GM12878 (cell line): Measurements from ENCODE around the gene STAB2. TPM values are rescaled to one million over a fixed set of nuclear protein-coding genes. Genes with fewer than 3 reads are reported as not detected.

ENCODE experiments used
- ATAC-seq: fragments of 200-7000 bp; cut with Tn5 transposase; 3 replicates; pipeline ENCODE4 v1.9.1; 2020; ENCODE audit warnings: mild to moderate bottlenecking, moderate library complexity
- BruUV-seq: library from RNA; stranded (reverse); fragments of 400-500 nt; replicated peaks from 2 replicates; lab custom pipeline; 2021; lab: Mats Ljungman, UMichigan
- CTCF ChIA-PET: fragments of 300-600 bp; sonication (Branson Sonifier 250); formaldehyde crosslinking; extraction: SDS; loops from one replicate; lab custom pipeline; 2021; ENCODE audit warnings: inconsistent platforms; lab: Yijun Ruan, JAX
- POLR2A ChIA-PET: fragments of 350-600 bp; formaldehyde crosslinking; extraction: SDS; loops from one replicate; lab custom pipeline; 2021; ENCODE audit warnings: inconsistent platforms; lab: Charles Lee
- RAD21 ChIA-PET: fragments of 300-600 bp; sonication (Branson Sonifier 250); formaldehyde crosslinking; loops from one replicate; lab custom pipeline; 2023; ENCODE audit warnings: antibody characterized with exemption; ENCODE audit not compliant: unreplicated experiment; lab: Charles Lee
- SMC1A ChIA-PET: fragments of 300-600 bp; sonication (Branson Sonifier 250); formaldehyde crosslinking; loops from one replicate; lab custom pipeline; 2023; ENCODE audit not compliant: unreplicated experiment, uncharacterized antibody; lab: Charles Lee
- DNase-seq: peaks from one replicate; pipeline ENCODE4 v3.0.0-alpha.2; 2011; ENCODE audit warnings: low read depth, low spot score
- FAIRE-seq: peaks from 3 replicates; lab custom pipeline; 2011; peaks lifted over from hg19 to GRCh38; lab: Jason Lieb, UNC
- H2AFZ ChIP-seq: 2 replicates; pipeline ENCODE4 v1.6.0; 2011; ENCODE audit warnings: low read depth, low read length, control low read depth; ENCODE audit not compliant: control insufficient read depth
- H3K27ac ChIP-seq: 2 replicates; pipeline ENCODE4 v1.5.1; 2011; ENCODE audit warnings: control low read depth; ENCODE audit not compliant: control insufficient read depth, insufficient read depth
- H3K27me3 ChIP-seq, 2 experiments: replicated peaks in 1 of 2; 2 replicates each; pipeline versions ENCODE4 v1.6.0 to v1.6.1; 2011; ENCODE audit warnings: low read length in 1 of 2; ENCODE audit not compliant: control insufficient read depth in 2 of 2, insufficient read depth in 2 of 2
- H3K36me3 ChIP-seq, 2 experiments: 2 replicates each; pipeline ENCODE4 v1.5.1; 2011; ENCODE audit warnings: low read length in 1 of 2; ENCODE audit not compliant: control insufficient read depth in 2 of 2, insufficient read depth in 2 of 2
- H3K4me1 ChIP-seq: 2 replicates; pipeline ENCODE4 v1.6.1; 2011; ENCODE audit warnings: mild to moderate bottlenecking, low read length, moderate library complexity, mixed read lengths; ENCODE audit not compliant: control insufficient read depth, insufficient read depth
- H3K4me2 ChIP-seq: 2 replicates; pipeline ENCODE4 v1.6.0; 2011; ENCODE audit warnings: control low read depth; ENCODE audit not compliant: control insufficient read depth, insufficient read depth
- H3K4me3 ChIP-seq: fragments of 200-600 bp; sonication (generic); 2 replicates; pipeline ENCODE4 v1.5.1; 2016
- H3K79me2 ChIP-seq: 2 replicates; pipeline ENCODE4 v1.6.0; 2011; ENCODE audit warnings: low read length; ENCODE audit not compliant: control insufficient read depth, insufficient read depth
- H3K9ac ChIP-seq: 2 replicates; pipeline ENCODE4 v1.8.0; 2011; ENCODE audit warnings: low read length, control low read depth, mixed read lengths; ENCODE audit not compliant: control insufficient read depth, insufficient read depth
- H3K9me3 ChIP-seq: replicated peaks from 3 replicates; pipeline ENCODE4 v1.5.1; 2011; ENCODE audit warnings: mild to moderate bottlenecking, low read length; ENCODE audit not compliant: control insufficient read depth, insufficient read depth
- H4K20me1 ChIP-seq: 2 replicates; pipeline ENCODE4 v1.6.0; 2011; ENCODE audit not compliant: control insufficient read depth, insufficient read depth
- MEF2B ChIP-seq: fragments of 450-650 bp; IDR thresholded peaks from 2 replicates; pipeline ENCODE4 v1.6.1; 2018; ENCODE audit warnings: mild to moderate bottlenecking, moderate library complexity; ENCODE audit not compliant: partially characterized antibody, poor library complexity, severe bottlenecking
- MTA2 ChIP-seq: fragments of 450-650 bp; IDR thresholded peaks from 2 replicates; pipeline ENCODE4 v1.6.1; 2016; ENCODE audit warnings: low read depth, mild to moderate bottlenecking, moderate library complexity
- RAD21 ChIP-seq: IDR thresholded peaks from 2 replicates; pipeline ENCODE4 v1.6.1; 2011; ENCODE audit warnings: mild to moderate bottlenecking, low read depth, low read length, moderate library complexity; ENCODE audit not compliant: insufficient read depth
- SMAD5 ChIP-seq: IDR thresholded peaks from 2 replicates; pipeline ENCODE4 v1.6.1; 2016; ENCODE audit warnings: antibody characterized with exemption, low read depth
- TCF7 ChIP-seq: IDR thresholded peaks from 2 replicates; pipeline ENCODE4 v1.6.1; 2014; ENCODE audit warnings: antibody characterized with exemption, borderline replicate concordance
- WGBS: methylation state at CpG from one replicate; pipeline ENCODE4 v1.1.6; 2016; ENCODE audit warnings: low lambda C conversion rate; ENCODE audit not compliant: insufficient replicate concordance, insufficient coverage; ENCODE audit errors: missing lambda C conversion rate; 5-methylcytosine and 5-hydroxymethylcytosine counted together
- in situ Hi-C: fragments of 300-500 bp; cut with MboI; formaldehyde crosslinking; loops from 9 replicates; pipeline ENCODE4 v1.14.3; 2018; ENCODE audit warnings: mixed read lengths
- intact Hi-C: fragments of 100-400 bp; cut with micrococcal nuclease; formaldehyde crosslinking; loops from one replicate; pipeline ENCODE4 v1.14.2; 2022; ENCODE audit not compliant: unreplicated experiment
- polyA plus RNA-seq, 11 experiments: library from polyadenylated mRNA; depleted of rRNA in 4 of 11; unstranded in 6 of 11; stranded (reverse) in 5 of 11; fragments of >200 nt; fragmentation: Nextera tagmentation in 4 of 11; fragmentation: Illumina TruSeq in 1 of 11; extraction: Ambion mirVana in 4 of 11; extraction: Trizol in 1 of 11; gene quantifications; 1 replicate in 1 of 11; 2 replicates in 10 of 11; pipeline versions ENCODE4 v1.2.1 to v1.2.3, GENCODE V29; 2011 to 2016; ENCODE audit warnings: inconsistent platforms in 2 of 11, missing spikeins in 2 of 11, low read depth in 1 of 11
- total RNA-seq, 4 experiments: library from RNA; depleted of rRNA in 3 of 4; stranded (reverse); fragments of >200 nt in 3 of 4; fragmentation: Illumina TruSeq in 1 of 4; extraction: Trizol in 1 of 4; gene quantifications; 2 replicates each; pipeline versions ENCODE4 v1.2.1 to v1.2.3, GENCODE V29; 2013 to 2021
- TF ChIP-seq, protein P1 (sequence below), 3 experiments: IDR thresholded peaks in 2 of 3; conservative IDR thresholded peaks in 1 of 3; 2 replicates each; pipeline ENCODE4 v1.5.1; 2011; ENCODE audit warnings: low read depth in 3 of 3, low read length in 3 of 3, mild to moderate bottlenecking in 3 of 3, control low read depth in 2 of 3, moderate library complexity in 2 of 3, inconsistent platforms in 1 of 3, mixed read lengths in 1 of 3; ENCODE audit not compliant: control insufficient read depth in 2 of 3, insufficient read depth in 1 of 3; ENCODE audit errors: extremely low read depth in 1 of 3

STAB2 gene
- total and polyA plus RNA-seq, 10 of the 15 experiments (the other 5 are each of a cell fraction or from before 2014, with no cell fraction given) = 0.37 TPM; not detected in 9

DNA sequence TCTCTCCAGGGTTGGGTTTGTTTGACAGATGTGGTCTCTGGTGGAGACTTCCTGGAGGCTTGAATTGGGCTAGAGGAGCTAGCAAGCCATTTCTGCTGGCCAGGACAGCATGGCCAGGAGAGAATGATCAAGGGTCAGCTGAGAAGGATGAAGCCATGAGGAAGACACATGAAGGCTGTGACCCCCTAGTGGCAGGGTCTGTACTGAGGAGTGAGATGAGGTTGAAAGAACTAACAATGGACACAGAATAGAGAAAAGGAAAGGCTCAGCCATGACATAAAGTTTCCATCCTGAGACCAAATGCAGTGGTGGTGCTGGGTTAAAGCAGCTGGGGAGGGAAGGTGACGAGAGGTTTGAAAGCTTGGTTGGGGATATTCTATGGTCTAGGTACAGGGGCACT lies 164.1 kb downstream of the STAB2 start:
- no peaks in the 10 kb centered on the region for H3K4me1 ChIP-seq
- H3K27ac ChIP-seq = no peak overlapping the region
- ChIA-PET CTCF (interaction anchor here (1.4 kb wide), 1 partner anchor 11 kb away, joined by 5 read pairs; no protein-coding TSS in a partner anchor), RAD21 (no interaction called here), POLR2A (no interaction called here), SMC1A (no interaction called here)
- H3K4me3 ChIP-seq = no peak overlapping the region
- H4K20me1 ChIP-seq = no peaks in the 10 kb centered on the region; the same call in 1 of the 2 replicates
- 21% methylated on average over 1 of the region's 1 CpG for WGBS
- H2AFZ ChIP-seq = no peak overlapping the region
- peak; percentile 60 for ATAC-seq
- BruUV-seq = no TSS peak
- H3K27me3 ChIP-seq = no peaks in the 10 kb centered on the region
- no peak overlapping the region for H3K9ac ChIP-seq
- TF ChIP-seq TCF7 (no peak), RAD21 (0 out of 2 replicates have a peak, but pooled peaks have one; percentile 14), MEF2B (no peak)
- TF ChIP-seq, protein P1, sequence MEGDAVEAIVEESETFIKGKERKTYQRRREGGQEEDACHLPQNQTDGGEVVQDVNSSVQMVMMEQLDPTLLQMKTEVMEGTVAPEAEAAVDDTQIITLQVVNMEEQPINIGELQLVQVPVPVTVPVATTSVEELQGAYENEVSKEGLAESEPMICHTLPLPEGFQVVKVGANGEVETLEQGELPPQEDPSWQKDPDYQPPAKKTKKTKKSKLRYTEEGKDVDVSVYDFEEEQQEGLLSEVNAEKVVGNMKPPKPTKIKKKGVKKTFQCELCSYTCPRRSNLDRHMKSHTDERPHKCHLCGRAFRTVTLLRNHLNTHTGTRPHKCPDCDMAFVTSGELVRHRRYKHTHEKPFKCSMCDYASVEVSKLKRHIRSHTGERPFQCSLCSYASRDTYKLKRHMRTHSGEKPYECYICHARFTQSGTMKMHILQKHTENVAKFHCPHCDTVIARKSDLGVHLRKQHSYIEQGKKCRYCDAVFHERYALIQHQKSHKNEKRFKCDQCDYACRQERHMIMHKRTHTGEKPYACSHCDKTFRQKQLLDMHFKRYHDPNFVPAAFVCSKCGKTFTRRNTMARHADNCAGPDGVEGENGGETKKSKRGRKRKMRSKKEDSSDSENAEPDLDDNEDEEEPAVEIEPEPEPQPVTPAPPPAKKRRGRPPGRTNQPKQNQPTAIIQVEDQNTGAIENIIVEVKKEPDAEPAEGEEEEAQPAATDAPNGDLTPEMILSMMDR (IDR thresholded peaks at IDR 0.05 in 2 of 3, conservative IDR thresholded peaks at IDR 0.05 in 1 of 3; ENCODE audit: control insufficient read depth in 2 of 3, extremely low read depth in 1 of 3, insufficient read depth in 1 of 3, low read depth in 3 of 3, low read length in 3 of 3) = peak; percentile 3 to 41 (median 28); a peak in 2 of 6 replicates
- H3K4me2 ChIP-seq = no peak overlapping the region
- H3K9me3 ChIP-seq = no peaks in the 10 kb centered on the region
- no peak for FAIRE-seq
- in situ Hi-C loops (no loop called here), intact Hi-C loops (no loop called here)
- no peaks in the 10 kb centered on the region for H3K36me3 ChIP-seq
- H3K79me2 ChIP-seq = no peaks in the 10 kb centered on the region
- no peak for DNase-seq

DNA sequence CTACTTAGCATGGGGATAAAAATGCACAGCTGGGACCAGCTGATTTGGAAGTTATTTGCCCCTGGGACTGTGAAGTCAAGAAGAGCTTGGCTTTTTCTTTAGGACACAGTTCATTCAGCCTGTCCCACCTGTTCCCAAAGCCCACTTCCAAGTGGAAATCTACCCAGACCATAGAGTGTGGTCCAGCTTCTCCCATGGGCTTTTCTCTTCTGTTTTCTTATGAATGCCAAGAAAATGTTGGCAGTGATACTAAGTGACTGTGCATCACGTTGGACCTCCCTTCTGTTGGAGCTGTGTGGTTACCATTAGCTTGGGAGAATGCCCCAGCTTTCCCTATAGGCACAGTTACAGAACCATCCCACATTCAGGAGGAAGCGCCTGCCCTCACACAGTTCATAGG lies 164.5 kb downstream of the STAB2 start:
- H3K9me3 ChIP-seq = no peaks in the 10 kb centered on the region
- no peak for TF ChIP-seq MTA2
- TF ChIP-seq SMAD5 = no peak
- no peaks in the 10 kb centered on the region; the same call in 1 of the 2 replicates for H4K20me1 ChIP-seq
- H2AFZ ChIP-seq = no peak overlapping the region
- intact Hi-C loops = no loop called here
- no peak overlapping the region for H3K27ac ChIP-seq
- no peak overlapping the region for H3K4me2 ChIP-seq
- H3K27me3 ChIP-seq = no peaks in the 10 kb centered on the region
- no peaks in the 10 kb centered on the region for H3K79me2 ChIP-seq
- no peaks in the 10 kb centered on the region for H3K4me1 ChIP-seq
- no peaks in the 10 kb centered on the region for H3K36me3 ChIP-seq
- SMC1A ChIA-PET = no interaction called here
- 50% methylated on average over 2 of the region's 2 CpGs for whole genome bisulfite sequencing
- H3K9ac ChIP-seq = no peak overlapping the region
- FAIRE-seq (no peak), DNase-seq (no peak), ATAC-seq (no peak)
- no TSS peak for BruUV-seq
- in situ Hi-C loops = no loop called here
- POLR2A ChIA-PET = no interaction called here
- H3K4me3 ChIP-seq = no peak overlapping the region
- CTCF ChIA-PET = interaction anchor here (0.6 to 1.4 kb wide), 2 partner anchors 12 to 108 kb away, joined by 3 to 5 read pairs; no protein-coding TSS in a partner anchor
- RAD21 ChIA-PET = no interaction called here
